HEK293T (cell line): ENCODE measurements around the gene MKX.
"Not testable (repeated sequence)": the region's sequence is repeated elsewhere in the genome, so short reads cannot be mapped to it uniquely, and the experiment has no call there.

Source experiments
- CTCF ChIA-PET: fragments of 350-600 bp; formaldehyde crosslinking; extraction: SDS; loops from one replicate; lab custom pipeline; 2021; ENCODE audit warnings: antibody characterized with exemption, inconsistent platforms; lab: Yijun Ruan, JAX
- POLR2A ChIA-PET: fragments of 350-600 bp; formaldehyde crosslinking; extraction: SDS; loops from one replicate; lab custom pipeline; 2020; ENCODE audit warnings: antibody characterized with exemption, inconsistent platforms; lab: Yijun Ruan, JAX
- DNase-seq: peaks from one replicate; pipeline ENCODE4 v3.0.0; 2012; ENCODE audit warnings: mixed read lengths; ENCODE audit errors: extremely low spot score
- ARNT ChIP-seq: fragments of 450-650 bp; IDR thresholded peaks from 2 replicates; pipeline ENCODE4 v1.6.1; 2017; ENCODE audit warnings: mild to moderate bottlenecking
- BHLHE40 ChIP-seq: fragments of 450-650 bp; IDR thresholded peaks from 2 replicates; pipeline ENCODE4 v1.6.1; 2016; ENCODE audit warnings: mild to moderate bottlenecking, moderate library complexity, borderline replicate concordance
- CTBP1 ChIP-seq: fragments of 450-650 bp; IDR thresholded peaks from 2 replicates; pipeline ENCODE4 v1.6.1; 2016; ENCODE audit warnings: borderline replicate concordance
- ELF4 ChIP-seq: fragments of 450-650 bp; IDR thresholded peaks from 2 replicates; pipeline ENCODE4 v1.6.1; 2017; ENCODE audit warnings: antibody characterized with exemption
- FOXA1 ChIP-seq: fragments of 450-650 bp; IDR thresholded peaks from 2 replicates; pipeline ENCODE4 v1.6.1; 2016; ENCODE audit warnings: mild to moderate bottlenecking
- FOXK2 ChIP-seq: fragments of 450-650 bp; IDR thresholded peaks from 2 replicates; pipeline ENCODE4 v1.6.1; 2016; ENCODE audit warnings: mild to moderate bottlenecking
- FOXM1 ChIP-seq: fragments of 450-650 bp; IDR thresholded peaks from 2 replicates; pipeline ENCODE4 v1.6.1; 2017; ENCODE audit warnings: mild to moderate bottlenecking, borderline replicate concordance
- HDGF ChIP-seq: fragments of 450-650 bp; IDR thresholded peaks from 2 replicates; pipeline ENCODE4 v1.6.1; 2017; ENCODE audit warnings: antibody characterized with exemption, borderline replicate concordance
- L3MBTL2 ChIP-seq: fragments of 450-650 bp; conservative IDR thresholded peaks from 2 replicates; pipeline ENCODE4 v1.6.1; 2016; ENCODE audit warnings: mild to moderate bottlenecking
- LEF1 ChIP-seq: fragments of 450-650 bp; IDR thresholded peaks from 2 replicates; pipeline ENCODE4 v1.6.1; 2017; ENCODE audit warnings: mild to moderate bottlenecking, borderline replicate concordance
- NFRKB ChIP-seq: fragments of 450-650 bp; IDR thresholded peaks from 2 replicates; pipeline ENCODE4 v1.6.1; 2016; ENCODE audit warnings: mild to moderate bottlenecking, moderate library complexity
- SP1 ChIP-seq: fragments of 450-650 bp; IDR thresholded peaks from 2 replicates; pipeline ENCODE4 v1.6.1; 2017
- SUZ12 ChIP-seq: fragments of 450-650 bp; IDR thresholded peaks from 2 replicates; pipeline ENCODE4 v1.6.1; 2016; ENCODE audit warnings: mild to moderate bottlenecking
- TARDBP ChIP-seq: fragments of 450-650 bp; IDR thresholded peaks from 2 replicates; pipeline ENCODE4 v1.6.1; 2016
- ZNF384 ChIP-seq: fragments of 450-650 bp; IDR thresholded peaks from 2 replicates; pipeline ENCODE4 v1.6.1; 2016
- TF ChIP-seq, protein P1 (sequence below): fragments of 450-650 bp; IDR thresholded peaks from 2 replicates; pipeline ENCODE4 v1.6.1; 2016

Gene MKX

DNA sequence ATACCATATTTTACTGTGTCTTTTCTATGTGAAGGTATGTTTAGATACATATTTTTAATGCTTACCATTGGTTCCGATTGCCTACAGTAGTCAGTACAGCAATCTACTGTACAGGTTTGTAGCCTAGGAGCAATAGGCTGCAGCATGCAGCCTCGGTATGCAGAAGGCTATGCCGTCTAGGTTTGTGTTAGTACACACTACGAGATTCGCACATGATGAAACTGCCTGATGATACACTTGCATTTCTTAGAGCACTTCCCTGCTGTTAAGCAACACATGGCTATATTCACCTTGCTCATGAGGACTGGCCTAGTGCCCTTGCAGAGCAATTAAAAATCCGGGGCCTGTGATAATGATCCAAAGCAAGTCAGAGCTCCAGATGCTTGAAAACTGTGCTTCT is 62.4 kb downstream of the MKX start:
- TF ChIP-seq CTBP1 (no peak), HDGF (no peak), FOXM1 (no peak), BHLHE40 (no peak), TARDBP (no peak), SUZ12 (no peak), FOXA1 (no peak), ZNF384 (no peak), LEF1 (no peak), FOXK2 (no peak), ARNT (no peak), NFRKB (no peak), ELF4 (no peak), L3MBTL2 (no peak), SP1 (no peak)
- TF ChIP-seq, protein P1, sequence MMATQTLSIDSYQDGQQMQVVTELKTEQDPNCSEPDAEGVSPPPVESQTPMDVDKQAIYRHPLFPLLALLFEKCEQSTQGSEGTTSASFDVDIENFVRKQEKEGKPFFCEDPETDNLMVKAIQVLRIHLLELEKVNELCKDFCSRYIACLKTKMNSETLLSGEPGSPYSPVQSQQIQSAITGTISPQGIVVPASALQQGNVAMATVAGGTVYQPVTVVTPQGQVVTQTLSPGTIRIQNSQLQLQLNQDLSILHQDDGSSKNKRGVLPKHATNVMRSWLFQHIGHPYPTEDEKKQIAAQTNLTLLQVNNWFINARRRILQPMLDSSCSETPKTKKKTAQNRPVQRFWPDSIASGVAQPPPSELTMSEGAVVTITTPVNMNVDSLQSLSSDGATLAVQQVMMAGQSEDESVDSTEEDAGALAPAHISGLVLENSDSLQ: no peak
- POLR2A ChIA-PET: no interaction called here
- DNase-seq: no peak
- CTCF ChIA-PET: no interaction called here

DNA sequence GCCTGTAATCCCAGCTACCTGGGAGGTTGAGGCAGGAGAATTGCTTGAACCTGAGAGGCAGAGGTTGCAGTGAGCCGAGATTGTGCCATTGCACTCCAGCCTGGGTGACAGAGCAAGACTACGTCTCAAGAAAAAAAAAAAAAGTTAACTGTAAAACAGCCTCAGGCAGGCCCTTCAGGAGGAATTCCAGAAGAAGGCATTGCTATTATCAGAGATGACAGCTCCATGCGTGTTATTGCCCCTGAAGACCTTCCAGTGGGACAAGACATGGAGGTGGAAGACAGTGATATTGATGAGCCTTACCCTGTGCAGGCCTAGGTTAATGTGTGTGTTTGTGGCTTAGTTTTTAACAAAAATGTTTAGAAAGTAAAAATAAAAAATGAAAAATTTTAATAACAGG is 63.8 kb downstream of the MKX start:
- POLR2A ChIA-PET: not testable (repeated sequence)
- CTCF ChIA-PET: interaction anchor here (0.6 kb wide), 1 partner anchor 615 kb away, joined by 6 read pairs; no protein-coding TSS in a partner anchor

DNA sequence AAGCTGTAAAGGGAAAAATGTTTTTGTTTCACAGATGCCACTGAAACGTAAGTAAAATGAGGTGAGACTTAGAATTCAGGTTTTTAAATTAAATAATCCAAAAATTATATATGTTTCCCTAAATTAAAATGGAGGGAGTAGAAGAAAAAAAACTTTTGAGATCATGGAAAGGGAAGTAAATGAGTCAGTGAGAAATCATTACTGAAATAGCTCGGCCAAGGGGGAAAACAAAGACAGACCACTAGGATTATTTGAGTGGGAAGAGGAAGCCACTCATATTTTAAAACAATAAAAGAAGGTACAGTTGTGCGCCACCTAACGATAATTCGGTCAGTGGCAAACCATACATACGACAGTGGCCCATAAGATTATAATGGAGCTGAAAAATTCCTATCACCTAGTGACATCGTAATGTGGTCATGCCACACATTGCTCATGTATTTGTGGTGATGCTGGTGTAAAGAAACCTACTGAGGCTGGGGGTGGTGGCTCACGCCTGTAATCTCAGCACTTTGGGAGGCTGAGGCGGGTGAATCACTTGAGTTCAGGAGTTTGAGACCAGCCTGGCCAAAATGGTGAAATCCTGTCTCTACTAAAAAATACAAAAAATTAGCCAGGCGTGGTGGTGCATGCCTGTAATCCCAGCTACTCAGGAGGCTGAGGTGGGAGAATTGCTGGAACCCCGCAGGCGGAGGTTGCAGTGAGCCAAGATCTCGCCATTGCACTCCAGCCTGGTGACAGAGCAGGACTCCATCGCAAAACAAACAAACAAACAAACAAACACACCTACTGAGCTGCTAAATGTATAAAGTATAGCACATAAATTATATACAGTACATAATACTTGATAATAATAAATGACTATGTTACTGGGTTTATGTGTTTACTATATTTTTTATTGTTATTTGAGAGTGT is 64.7 kb downstream of the MKX start:
- DNase-seq: no peak
- ChIA-PET CTCF (no interaction called here), POLR2A (no interaction called here)

More for the DNA sequence above, 63.8 kb downstream of the MKX start:
- not testable (repeated sequence) for DNase-seq

DNA sequence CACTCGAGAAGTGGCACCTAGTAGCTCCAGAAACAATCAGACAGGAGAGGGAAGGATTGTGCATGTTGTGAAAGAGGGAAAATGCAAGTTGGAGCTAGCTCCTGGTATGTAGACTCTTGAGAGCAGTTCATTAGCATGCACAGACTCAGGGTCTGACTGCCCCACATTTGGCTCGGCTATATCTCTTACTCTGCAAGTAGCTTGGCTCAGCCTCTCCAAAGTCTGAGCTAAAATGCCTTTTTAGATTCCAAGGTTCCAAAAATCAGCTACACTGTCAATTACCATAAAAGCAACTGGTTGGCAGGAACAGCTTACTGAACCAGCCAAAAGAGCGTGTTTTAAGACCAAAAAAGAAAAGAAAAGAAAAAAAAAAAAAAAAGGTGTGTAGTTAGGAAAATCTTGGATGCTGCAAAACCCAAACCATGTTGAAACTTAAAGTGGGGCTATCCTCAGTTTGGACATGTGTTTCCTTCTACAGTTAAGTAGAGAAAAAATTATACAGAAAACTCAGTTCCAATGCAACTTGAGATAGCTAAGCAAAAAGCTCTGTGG is 65.5 kb downstream of the MKX start:
- ChIA-PET CTCF (no interaction called here), POLR2A (no interaction called here)
- no peak for DNase-seq
- TF ChIP-seq ELF4: no peak
- no peak for TF ChIP-seq LEF1
- no peak for TF ChIP-seq CTBP1
- no peak for TF ChIP-seq FOXM1
- no peak for TF ChIP-seq BHLHE40
- no peak for TF ChIP-seq HDGF
- TF ChIP-seq, protein P1: no peak
- no peak for TF ChIP-seq SUZ12
- no peak for TF ChIP-seq TARDBP
- TF ChIP-seq ARNT: no peak
- no peak for TF ChIP-seq SP1
- TF ChIP-seq FOXA1: no peak
- no peak for TF ChIP-seq L3MBTL2
- no peak for TF ChIP-seq ZNF384
- TF ChIP-seq NFRKB: no peak
- no peak for TF ChIP-seq FOXK2

More for the DNA sequence above, 64.7 kb downstream of the MKX start:
- TF ChIP-seq L3MBTL2: no peak
- TF ChIP-seq ELF4: no peak

DNA sequence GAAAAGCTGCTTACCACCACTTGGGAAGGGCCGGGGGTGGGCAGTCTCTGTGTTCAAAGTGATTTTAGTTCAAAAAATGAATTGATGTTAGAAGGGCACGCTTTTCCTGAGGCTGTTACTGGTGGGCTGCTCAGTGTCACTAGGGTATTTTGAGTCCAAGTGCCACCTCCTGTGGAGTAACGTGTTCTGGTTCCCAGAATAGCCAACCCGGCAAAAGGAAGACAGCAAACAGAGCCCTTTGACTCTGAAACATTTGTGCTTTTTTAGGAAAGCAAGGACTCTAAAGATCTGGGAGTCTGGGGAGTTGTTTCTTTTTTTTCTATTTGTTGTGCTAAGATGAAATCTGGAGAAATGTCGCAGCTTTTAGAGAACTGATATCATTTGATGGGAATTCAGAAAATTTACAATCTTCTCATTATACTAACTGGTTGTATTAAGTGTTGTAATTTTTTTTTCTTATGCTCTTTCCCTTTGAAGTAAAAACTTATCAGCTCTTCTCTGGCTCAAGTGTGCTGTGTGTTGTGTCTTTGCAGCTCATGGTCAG is 66.2 kb downstream of the MKX start:
- POLR2A ChIA-PET: no interaction called here
- CTCF ChIA-PET: no interaction called here
- TF ChIP-seq TARDBP: no peak
- no peak for TF ChIP-seq NFRKB
- TF ChIP-seq, protein P1: no peak
- TF ChIP-seq BHLHE40: no peak
- no peak for TF ChIP-seq ARNT
- no peak for TF ChIP-seq FOXA1
- TF ChIP-seq HDGF: no peak
- TF ChIP-seq FOXK2: no peak
- TF ChIP-seq ELF4: no peak
- no peak for TF ChIP-seq SUZ12
- TF ChIP-seq SP1: no peak
- no peak for TF ChIP-seq FOXM1
- no peak for TF ChIP-seq CTBP1
- no peak for TF ChIP-seq ZNF384
- TF ChIP-seq LEF1: no peak
- no peak for TF ChIP-seq L3MBTL2
- DNase-seq: no peak

DNA sequence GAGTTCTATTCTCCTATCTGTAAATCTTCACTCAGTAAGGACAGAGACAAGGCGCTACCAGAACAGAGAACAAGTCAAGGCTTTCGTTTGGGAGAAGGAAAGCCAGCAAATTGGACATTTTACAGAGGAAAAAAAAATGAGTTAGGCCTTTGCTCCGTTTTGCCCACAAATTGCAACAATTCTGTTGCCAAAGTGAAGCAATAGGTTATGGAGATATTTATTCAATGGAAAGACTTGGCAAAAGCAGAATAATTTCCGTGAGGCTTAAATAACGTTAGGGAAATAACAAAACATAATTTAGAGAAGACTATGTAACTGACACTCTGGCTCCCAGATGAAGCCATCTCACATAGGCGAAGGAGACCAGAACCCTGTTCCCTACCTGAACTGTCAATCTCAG is 67.5 kb downstream of the MKX start:
- DNase-seq: no peak
- ChIA-PET POLR2A (no interaction called here), CTCF (no interaction called here)
- TF ChIP-seq LEF1 (no peak), SP1 (no peak), CTBP1 (no peak), NFRKB (no peak), FOXA1 (no peak), TARDBP (no peak), FOXK2 (no peak), ZNF384 (no peak), FOXM1 (no peak), SUZ12 (no peak), ELF4 (no peak), L3MBTL2 (no peak), ARNT (no peak), HDGF (no peak), BHLHE40 (no peak)
- TF ChIP-seq, protein P1: no peak
